Peyer's patch (tissue), 4 donors: ENCODE results near the gene ABCG4.

Source experiments
- POLR2A ChIP-seq, 2 donors: fragments of 450-650 bp; IDR thresholded peaks; one replicate each; pipeline ENCODE4 v1.5.1; 2017; ENCODE audit warnings: antibody characterized with exemption in 2 of 2, mild to moderate bottlenecking in 2 of 2, moderate library complexity in 2 of 2
- TF ChIP-seq, protein P1 (sequence below), 6 experiments: fragments of 450-650 bp in 4 of 6; fragments of 200-600 bp in 2 of 6; sonication (generic) in 1 of 6; IDR thresholded peaks; one replicate each; pipeline ENCODE4 v1.5.1; 2017 to 2019; ENCODE audit warnings: antibody characterized with exemption in 6 of 6, mild to moderate bottlenecking in 3 of 6, moderate library complexity in 1 of 6

GRCh38 chr11:119156496-119156895 lies 7.6 kb downstream of the ABCG4 start:
- TF ChIP-seq POLR2A (IDR thresholded peaks at IDR 0.05): no peak
- TF ChIP-seq, protein P1, sequence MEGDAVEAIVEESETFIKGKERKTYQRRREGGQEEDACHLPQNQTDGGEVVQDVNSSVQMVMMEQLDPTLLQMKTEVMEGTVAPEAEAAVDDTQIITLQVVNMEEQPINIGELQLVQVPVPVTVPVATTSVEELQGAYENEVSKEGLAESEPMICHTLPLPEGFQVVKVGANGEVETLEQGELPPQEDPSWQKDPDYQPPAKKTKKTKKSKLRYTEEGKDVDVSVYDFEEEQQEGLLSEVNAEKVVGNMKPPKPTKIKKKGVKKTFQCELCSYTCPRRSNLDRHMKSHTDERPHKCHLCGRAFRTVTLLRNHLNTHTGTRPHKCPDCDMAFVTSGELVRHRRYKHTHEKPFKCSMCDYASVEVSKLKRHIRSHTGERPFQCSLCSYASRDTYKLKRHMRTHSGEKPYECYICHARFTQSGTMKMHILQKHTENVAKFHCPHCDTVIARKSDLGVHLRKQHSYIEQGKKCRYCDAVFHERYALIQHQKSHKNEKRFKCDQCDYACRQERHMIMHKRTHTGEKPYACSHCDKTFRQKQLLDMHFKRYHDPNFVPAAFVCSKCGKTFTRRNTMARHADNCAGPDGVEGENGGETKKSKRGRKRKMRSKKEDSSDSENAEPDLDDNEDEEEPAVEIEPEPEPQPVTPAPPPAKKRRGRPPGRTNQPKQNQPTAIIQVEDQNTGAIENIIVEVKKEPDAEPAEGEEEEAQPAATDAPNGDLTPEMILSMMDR (IDR thresholded peaks at IDR 0.05): no peak
